ELR (cell line): ENCODE results near the gene LSM7.
A peak's percentile ranks its signal among the peaks of the same experiment; 100 is the strongest.

ENCODE experiments used
- DNase-seq: peaks from one replicate; pipeline ENCODE4 v3.0.0-alpha.2; 2015; ENCODE audit warnings: low read depth

The LSM7 gene

DNA sequence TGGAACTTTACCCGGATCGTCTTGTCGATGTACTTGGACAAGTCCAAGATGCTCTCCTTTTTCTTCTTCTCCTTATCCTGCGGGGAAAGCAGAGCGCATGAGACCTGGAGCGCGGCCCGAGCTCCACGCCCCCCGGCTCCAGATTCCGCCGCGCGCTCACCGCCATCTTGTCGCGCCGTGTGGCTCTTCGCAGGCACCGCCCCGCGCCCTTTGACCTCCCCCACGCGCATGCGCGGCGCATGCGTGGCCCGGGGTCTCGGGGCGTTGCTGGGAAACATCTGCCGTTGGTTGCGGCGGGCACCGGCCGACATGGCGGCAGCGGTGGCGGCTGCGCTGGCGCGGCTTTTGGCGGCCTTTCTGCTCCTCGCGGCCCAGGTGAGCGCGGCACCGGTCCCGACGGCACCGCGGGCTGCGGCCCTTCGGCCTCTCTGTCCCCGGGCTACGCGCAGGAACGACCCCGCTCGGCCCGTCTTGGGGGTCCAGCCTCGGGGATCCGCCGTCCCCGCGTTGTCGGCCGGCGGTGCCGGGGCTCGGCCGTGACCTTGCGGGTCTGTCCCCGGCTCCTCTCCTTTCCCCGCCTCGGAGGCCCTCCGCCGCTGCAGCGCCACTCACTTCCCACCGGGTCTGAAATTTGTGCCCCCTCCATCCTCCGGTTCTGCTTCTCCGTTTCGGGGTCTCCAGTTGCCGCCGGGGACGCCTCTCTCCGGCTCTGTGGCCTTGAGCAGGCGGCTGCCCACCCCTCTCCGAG lies at the start of gene LSM7, which contains the start of gene SPPL2B:
TSS of gene LSM7 (minus strand) at position 186 of the 748 bp plus-strand sequence. CDS start at position 166, 20 bp downstream.
TSS of gene SPPL2B (plus strand) at position 284 of the 748 bp plus-strand sequence. CDS start at position 310, 26 bp downstream.
- DNase-seq: peak; percentile 90

DNA sequence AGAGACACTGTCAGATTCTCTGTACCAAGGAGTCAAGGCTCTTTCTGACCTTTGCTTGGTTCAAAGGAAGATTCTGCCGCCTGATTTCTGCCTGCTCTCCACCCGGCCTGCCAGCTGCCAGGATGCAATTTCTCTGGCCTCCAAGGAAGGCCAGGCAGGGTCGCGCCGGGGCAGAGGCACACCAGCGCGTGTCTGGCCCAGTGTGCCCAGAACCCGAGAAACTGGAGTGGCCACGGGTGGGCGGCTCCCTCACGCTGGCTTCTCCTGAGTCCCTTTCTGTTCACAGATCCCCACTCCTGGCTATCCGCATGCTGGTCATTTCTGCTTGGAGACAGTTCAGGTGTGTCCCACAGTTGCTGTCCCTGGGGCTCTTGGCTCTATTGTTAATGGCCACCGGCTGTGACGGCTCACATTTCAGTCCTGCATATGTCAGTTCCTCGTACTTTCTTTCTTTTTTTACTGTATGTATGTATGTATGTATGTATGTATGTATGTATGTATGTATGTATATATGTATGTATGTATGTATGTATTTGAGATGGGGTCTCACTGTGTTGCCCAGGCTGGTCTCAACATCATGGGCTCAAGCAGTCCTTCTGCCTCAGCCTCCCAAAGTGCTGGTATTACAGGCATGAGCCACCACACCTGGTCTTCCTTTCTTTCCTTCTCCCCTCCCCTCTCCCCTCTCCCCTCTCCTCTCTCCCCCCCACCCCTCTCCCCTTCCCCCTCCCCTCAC lies 48.6 kb upstream of the LSM7 start:
- DNase-seq: no peak

DNA sequence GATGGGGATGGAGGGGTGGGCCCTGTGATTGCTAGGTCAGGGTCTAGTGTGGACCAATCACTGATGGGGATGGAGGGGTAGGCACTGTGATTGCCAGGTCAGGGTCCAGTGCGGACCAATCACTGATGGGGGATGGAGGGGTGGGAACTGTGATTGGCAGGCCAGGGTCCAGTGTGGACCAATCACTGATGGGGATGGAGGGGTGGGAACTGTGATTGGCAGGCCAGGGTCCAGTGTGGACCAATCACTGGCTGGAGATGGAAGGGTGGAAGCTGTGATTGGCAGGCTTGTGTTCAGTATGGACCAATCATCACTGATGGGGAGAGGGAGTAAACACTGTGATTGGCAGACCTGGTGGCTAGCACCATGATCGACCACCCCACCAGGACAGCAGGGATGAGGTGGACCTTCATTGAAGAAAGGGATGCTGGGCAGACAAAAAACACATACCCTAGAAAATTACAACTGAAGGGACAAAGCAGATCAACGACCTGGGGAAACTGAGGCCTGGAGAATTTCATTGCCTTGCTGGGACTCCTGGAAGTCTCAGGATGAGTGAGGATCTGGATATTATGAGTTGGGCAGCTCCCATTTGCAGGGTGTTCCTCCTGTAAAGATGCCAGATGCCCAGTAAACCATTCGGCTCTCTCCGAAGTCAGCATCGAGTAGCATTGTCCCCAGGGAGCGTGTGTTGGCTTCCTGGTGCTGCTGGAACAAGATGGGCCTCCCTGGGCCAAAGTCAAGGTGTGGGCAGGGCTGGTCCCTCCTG lies 47.2 kb upstream of the LSM7 start:
- DNase-seq: peak; percentile 22

DNA sequence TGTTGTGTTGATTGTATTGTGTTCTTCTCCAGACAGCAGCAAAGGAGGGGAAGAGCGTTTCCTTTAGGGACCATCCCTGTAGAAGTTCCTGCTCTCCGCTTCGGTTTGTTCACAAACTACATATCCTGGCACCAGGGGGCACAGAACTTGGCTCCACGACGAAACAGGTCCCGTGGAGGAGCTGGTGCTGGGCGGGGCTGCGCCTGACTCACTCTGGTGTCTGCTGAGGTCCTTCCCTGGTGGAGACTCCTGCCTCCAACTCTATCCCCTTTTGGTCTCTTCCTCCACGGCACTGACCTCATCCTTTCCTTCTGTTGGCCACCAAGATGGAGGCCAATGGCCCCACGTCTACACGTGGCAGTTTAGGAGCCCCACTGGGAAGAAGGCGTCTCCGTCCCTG lies 46.4 kb upstream of the LSM7 start:
- peak; percentile 36 for DNase-seq

DNA sequence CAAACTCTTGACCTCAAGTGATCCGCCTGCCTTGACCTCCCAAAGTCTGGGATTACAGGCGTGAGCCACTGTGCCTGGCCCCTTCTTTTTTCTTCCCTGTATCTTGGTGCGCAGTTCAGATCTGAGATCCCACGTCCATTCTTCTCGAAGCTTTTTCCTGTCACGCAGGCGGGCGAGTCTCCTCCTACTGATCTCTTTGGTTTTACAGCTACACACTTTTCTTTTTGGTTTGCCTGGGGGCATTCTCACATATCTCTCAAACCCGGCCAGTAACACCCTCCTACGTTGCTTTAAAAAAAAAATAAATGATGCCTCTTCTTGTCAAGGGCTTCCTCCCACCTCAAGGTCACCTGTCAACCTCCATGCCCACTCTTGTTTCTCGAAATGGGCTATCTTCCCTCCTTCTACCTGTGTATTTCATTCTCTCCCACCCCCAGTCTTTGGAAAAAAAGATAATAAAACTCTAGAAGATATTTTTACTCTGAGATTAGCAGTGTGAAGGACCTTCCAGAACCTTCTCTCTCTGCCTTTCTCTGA lies 43.8 kb upstream of the LSM7 start:
- DNase-seq: peak; percentile 35

DNA sequence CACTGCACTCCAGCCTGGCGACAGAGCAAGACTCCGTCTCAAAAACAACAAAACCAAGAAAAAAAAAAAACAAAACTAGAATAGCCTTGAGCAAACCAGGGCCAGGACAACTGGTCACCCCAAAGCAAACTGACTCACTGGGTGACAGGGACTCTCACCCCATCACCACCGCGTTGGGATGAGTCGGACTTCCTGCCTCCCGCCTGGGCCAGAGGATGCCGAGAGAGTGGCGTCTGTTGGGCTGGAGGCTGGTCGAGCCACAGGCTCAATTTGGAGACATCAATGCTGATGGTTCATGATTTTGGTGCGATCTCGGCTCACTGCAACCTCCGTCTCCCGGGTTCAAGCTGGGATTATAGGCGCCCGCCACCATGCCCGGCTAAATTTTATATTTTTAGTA lies 43.3 kb upstream of the LSM7 start:
- peak; percentile 89 for DNase-seq

DNA sequence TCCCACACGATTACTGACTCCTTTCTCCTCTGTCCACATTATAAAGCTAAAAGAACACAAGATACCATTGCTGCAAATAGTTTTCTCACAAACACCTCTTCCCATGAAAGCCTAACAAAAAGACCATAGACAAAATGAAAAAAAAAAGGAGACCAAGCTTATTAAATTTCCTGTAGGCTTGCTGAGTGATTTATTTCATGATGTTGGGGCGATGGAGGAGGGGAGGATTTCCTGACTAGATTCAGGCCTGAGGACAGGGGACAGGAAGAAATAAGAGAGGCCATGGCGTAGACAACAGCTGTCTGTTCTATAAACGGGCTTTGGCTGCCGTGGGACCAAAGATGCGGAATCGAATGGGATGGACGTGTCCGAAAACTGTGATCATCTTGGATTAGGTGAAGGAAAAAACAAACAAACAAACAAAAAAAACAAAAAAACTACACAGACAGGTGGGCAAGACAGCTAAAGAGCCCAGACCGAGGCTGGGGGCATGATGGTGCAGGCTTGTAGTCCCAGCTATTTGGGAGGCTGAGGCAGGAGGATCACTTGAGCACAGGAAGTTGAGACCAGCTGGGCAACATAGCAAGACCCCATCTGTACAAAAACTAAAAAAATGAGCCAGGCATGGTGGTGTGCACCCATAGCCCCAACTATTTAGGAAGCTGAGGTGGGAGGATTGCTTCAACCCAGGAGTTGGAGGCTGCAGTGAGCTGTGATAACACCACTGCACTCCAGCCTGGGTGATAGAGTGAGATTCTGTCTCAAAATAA lies 37.0 kb upstream of the LSM7 start:
- no peak for DNase-seq

DNA sequence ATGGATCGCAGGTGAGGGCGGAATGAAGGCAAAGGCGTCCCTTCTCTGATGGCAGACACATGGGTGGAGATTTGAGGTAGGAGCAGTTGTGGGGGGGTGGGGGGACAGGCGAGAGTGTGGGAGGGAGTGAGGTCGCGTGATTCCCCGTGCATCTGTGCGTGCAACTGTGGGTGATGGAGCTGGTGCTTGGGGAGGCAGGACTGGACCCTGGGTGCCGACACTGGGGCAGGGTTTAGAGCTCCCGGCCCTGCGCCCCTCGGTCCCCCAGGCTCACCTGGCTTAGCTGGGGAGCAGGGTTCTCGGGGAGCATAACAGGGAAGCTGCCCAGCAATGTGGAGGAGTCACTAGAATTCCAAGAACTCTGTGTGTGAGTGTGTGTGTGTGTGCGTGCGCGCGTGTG lies 35.0 kb upstream of the LSM7 start:
- DNase-seq: no peak

DNA sequence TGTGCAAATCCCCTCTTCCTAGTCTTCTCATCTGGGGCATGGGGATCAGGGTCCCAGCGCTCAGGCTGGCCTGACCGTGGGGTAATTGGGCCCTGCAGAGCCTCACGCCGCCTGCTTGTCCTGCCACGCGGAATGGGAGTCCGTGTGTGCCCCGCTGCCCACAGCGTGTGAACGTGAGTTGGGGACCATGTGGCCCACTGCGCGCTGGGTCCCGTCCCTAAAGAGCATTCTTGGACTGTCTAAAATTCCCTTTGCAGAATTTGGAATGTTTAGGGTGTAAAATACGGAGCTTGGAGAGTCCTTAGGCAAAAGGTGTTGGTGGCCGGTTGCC lies 34.5 kb upstream of the LSM7 start:
- no peak for DNase-seq

DNA sequence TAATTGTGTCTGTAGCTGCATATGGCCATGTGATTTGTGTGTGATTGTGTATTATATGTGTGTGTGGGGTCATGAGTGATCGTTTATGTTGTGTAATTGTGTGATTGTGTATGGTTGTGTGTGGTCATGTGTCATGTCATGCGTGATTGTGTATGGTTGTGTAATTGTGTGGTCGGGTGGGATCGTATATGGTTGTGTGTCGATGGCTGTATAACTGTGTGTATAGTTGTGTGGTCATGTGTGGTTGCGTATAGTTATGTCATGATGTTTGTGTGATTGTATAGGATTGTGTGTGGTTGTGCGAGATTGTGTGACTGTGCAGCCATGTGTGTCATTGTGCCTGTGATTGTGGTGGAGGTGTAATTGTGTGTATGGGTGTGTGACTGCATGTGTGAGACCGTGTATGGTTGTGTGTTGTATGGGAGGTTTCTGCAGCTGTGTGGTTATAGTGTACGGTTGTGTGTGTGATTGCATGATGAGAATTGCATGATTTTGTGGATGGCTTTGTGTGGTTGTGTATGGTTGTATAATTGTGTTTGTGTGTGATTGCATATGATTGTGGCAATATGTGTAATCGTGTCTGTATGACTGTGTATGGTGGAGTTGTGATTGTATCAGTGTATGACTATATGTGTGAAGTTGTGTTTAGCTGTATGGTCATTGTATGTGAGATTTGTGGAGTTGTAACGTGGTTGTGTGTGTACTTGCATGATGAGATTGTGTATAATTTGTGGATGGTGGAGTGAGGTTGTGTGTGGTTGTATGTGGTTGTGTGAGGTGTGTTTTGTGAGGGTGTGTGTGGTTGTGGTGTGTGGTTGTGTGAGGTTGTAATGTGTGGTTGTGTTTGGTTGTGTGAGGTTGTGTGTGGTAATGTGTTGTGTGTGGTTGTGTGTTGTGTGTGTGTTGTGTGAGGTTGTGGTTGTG lies 33.9 kb upstream of the LSM7 start:
- no peak for DNase-seq

DNA sequence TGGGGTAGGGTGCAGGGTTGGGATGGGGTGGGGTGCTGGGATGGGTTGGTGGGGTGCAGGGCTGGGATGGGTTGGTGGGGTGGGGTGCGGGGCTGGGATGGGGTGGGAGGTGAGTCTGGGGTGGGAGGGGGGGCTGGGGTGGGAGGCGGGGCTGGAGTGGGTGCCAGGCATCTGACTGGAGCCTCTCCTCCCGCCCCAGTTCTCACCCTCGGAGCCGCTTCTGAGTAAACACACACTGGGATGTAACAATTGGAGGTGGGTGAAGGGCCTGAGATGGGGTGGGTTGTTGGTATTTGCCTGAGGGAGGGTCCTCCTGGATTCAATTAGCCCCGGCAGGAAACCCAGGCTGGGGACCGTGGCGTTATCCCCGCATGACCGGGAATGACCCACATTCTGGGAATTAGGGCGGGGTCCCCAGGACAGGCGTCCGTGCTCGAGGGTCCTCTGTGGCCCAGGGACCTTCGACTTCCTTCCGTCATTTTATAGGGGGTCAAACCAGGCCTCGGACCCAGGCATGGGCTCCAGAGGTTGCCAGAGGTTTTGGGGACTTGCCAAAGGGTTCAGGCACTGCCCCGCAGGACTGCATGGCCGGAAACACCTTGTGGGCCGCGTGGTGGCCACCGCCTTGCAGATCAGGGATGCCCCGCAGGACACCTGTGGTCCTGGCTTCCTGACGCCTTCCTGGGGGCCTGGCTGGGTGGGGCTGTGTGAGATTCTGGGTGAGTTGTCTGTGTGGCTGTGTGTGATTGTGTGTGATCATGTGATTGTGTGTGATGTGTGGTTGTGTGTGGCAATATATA lies 33.1 kb upstream of the LSM7 start:
- DNase-seq: no peak

DNA sequence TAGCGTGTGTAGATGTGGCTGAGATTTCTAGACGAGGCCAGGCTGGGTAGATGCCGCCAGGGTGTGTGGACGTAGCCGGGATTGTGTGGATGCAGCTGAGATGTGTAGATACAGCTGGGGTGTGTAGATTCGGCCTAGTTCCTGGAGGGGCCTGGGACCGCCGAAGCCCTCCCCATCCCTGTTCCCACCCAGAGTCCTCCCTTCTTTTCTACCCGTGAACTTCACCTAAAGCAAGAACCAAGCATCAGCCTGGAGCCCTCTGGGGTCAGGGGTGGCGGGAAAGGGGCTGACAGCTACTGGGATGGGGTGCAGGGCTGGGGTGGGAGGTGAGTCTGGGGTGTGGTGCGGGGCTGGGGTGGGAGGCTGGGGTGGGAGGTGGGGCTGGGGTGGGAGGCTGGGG lies 32.4 kb upstream of the LSM7 start:
- DNase-seq: no peak

DNA sequence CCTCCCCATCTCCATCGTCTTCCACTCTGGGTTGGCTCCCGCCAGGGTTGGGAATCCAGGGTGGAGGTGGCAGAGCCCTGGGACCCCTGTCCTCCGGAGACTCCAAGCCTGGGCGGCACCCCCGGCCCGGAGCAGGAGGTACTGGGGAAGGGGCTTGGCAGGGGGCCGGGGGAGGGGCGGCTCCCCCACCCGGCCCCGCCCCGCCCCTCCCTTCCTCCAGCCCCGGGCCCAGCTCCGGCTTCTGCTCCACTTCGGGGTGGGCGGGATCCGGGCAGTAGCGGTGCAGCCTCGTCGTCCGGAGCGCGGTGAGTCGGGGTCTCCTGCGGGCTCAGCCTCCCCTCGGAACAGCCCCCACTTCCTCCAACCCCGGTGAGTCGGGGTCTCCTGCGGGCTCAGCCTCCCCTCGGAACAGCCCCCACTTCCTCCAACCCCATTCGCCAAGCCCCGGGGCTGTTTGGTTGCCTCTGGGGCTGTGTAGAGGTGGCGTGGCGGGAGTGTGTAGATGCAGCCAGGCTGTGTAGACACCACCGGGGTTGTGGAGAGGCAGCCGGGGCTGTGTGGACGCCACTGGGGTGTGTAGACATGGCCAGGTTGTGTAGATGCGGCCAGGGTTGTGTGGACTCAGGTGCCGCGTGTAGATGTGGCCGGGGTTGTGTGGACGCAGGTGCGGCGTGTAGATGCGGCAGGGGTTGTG lies 31.8 kb upstream of the LSM7 start, which contains the start of gene TMPRSS9:
TSS of gene TMPRSS9 (plus strand) at position 274 of the 694 bp plus-strand sequence. CDS start 29,521 bp downstream, outside the sequence.
- no peak for DNase-seq

DNA sequence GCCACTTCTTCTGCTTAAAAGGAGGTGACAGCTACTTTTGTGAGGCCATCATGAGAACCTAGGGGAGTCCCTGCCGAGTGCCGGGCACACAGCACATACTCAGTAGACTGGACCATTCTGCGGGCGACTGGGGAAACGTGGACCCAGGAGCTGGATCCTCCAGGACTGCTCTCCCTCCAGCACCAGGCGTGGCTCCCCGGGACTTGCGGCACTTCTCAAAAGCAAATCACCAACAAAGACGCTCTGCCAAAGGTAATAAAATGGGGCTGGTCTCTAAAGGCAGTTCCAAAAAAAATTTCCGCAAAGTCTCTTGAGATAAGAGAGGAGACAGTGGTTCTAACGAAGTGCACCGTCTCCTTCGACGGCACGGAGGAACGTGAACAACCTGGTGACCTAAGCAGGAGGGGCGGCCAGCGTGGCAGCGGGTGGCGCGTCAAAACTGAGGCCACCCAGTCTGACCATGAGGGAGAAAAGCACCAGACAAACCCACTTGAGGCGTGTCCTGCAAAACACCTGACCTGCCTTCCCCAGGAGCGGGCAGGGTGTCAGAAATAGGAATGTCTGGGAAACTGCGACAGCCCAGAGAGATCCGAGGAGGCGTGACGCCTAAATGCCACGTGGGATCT lies 30.3 kb upstream of the LSM7 start:
- no peak for DNase-seq

DNA sequence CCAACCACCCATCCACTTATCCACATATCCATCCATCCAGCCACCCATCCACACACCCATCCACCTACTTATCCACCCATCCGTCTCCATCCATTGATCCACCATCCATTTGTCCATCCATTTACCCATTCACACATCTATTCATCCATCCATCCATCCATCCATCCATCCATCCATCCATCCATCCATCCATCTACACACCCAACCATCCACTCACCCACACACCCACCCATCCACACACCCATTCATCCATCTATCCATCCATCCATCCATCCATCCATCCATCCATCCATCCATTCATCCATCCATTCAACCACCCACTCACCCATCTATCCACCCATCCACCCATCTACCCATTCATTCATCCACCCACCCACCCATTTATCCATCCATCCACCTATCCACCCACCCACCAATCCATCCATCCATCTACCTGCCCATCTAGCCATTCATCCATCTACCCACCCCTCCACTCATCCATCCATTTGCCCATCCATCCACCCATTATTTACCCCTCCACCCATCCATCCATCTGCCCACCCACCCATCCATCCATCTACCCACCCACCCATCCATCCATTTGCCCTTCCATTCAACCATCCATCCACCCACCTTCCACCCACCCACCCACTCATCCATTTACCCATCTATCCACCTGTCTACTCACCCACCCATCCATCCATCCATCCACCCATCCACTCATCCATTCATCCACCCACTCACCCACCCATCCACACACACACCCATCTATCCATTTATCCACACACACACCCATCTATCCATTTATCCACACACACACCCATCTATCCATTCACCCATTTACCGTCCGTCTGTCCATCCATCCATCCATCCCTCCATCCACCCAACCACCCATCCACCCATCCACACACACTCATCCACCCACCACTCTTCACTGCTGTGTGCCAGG lies 29.2 kb upstream of the LSM7 start:
- DNase-seq: no peak

DNA sequence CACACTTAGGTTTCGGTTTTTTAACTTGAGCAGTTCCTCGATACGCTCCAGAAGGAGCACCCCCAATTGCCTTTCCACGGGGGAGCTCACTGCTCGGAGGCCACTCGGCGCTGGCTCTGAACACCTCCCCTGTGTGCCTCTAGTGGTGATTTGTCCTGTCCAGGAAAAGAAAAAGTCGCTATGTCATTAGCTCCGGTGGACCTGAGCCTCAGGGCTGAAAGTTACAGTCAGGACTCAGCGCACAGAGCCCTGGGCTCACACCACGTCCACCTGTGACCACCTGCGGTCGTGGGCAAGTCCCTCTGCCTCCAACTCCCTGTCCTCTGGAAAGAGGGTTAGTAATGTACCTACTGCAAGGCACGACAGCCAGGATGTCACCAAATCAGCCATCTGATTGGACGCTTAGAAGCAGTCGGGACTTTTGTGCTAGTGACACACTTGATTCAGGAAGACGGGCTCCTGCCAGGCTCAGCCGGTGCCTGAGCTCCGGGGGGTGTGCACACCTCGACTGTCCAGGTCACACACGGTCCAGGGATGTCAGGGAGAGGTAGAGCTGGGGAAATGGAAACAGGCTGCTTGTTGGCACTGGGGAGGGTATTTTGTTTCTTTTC lies 27.8 kb upstream of the LSM7 start:
- DNase-seq: no peak
